SU-DHL-6 (cell line): Measurements from ENCODE around the gene METTL24.

Experiments
- H2AFZ ChIP-seq: fragments of 200-600 bp; sonication (generic); 2 replicates; pipeline ENCODE4 v1.6.1; 2014; ENCODE audit warnings: low read depth, mild to moderate bottlenecking, moderate library complexity, mixed read lengths, antibody characterized with exemption, low read length; ENCODE audit not compliant: severe bottlenecking
- H3F3A ChIP-seq: fragments of 200-600 bp; shearing (Covaris generic); 2 replicates; pipeline ENCODE4 v1.6.0; 2016; ENCODE audit warnings: antibody characterized with exemption, mild to moderate bottlenecking; ENCODE audit not compliant: insufficient read depth
- H3K27ac ChIP-seq: fragments of 200-600 bp; sonication (generic); 2 replicates; pipeline ENCODE4 v1.5.1; 2016; ENCODE audit warnings: low read depth, mild to moderate bottlenecking, low read length, moderate library complexity, mixed read lengths
- H3K27me3 ChIP-seq: fragments of 200-600 bp; sonication (generic), shearing (Covaris generic); 2 replicates; pipeline ENCODE4 v1.6.0; 2014; ENCODE audit warnings: mild to moderate bottlenecking, low read length
- H3K36me3 ChIP-seq: fragments of 200-600 bp; sonication (generic); 2 replicates; pipeline ENCODE4 v1.6.1; 2014; ENCODE audit warnings: mild to moderate bottlenecking, low read length, mixed read lengths
- H3K4me2 ChIP-seq: fragments of 300-600, 200-600 bp; shearing (Covaris generic), sonication (generic); 2 replicates; pipeline ENCODE4 v1.6.0; 2014; ENCODE audit warnings: low read length, low read depth, mild to moderate bottlenecking; ENCODE audit not compliant: poor library complexity, severe bottlenecking
- H3K4me3 ChIP-seq: fragments of 200-600 bp; sonication (generic); 2 replicates; pipeline ENCODE4 v1.5.1; 2014; ENCODE audit warnings: antibody characterized with exemption, low read length, mild to moderate bottlenecking, mixed read lengths; ENCODE audit not compliant: insufficient read depth, poor library complexity, severe bottlenecking
- H3K79me2 ChIP-seq: fragments of 200-600 bp; sonication (generic); 2 replicates; pipeline ENCODE4 v1.6.1; 2014; ENCODE audit warnings: mild to moderate bottlenecking, low read length, moderate library complexity; ENCODE audit not compliant: insufficient read depth
- H3K9ac ChIP-seq: fragments of 200-600 bp; sonication (generic); 2 replicates; pipeline ENCODE4 v1.7.0; 2014; ENCODE audit warnings: mild to moderate bottlenecking, low read length
- H3K9me2 ChIP-seq: fragments of 200-600 bp; sonication (generic); replicated peaks from 2 replicates; pipeline ENCODE4 v1.6.1; 2014; ENCODE audit warnings: low read length; ENCODE audit not compliant: insufficient read depth
- H3K9me3 ChIP-seq: fragments of 200-600 bp; sonication (generic); 2 replicates; pipeline ENCODE4 v1.6.1; 2014; ENCODE audit warnings: low read length, mixed read lengths; ENCODE audit not compliant: insufficient read depth
- H4K20me1 ChIP-seq: fragments of 200-600 bp; sonication (generic); 2 replicates; pipeline ENCODE4 v1.6.1; 2014; ENCODE audit warnings: low read depth, mild to moderate bottlenecking, antibody characterized with exemption, low read length, moderate library complexity, mixed read lengths
- CTCF ChIP-seq: fragments of 200-600 bp; sonication (generic); IDR thresholded peaks from one replicate; pipeline ENCODE4 v1.5.1; 2017; ENCODE audit warnings: antibody characterized with exemption, mild to moderate bottlenecking, low read length, moderate library complexity; ENCODE audit not compliant: insufficient read depth, poor library complexity, severe bottlenecking
- EZH2phosphoT487 ChIP-seq: fragments of 200-600 bp; sonication (generic), shearing (Covaris generic); conservative IDR thresholded peaks from 2 replicates; pipeline ENCODE4 v1.6.1; 2018; ENCODE audit warnings: mild to moderate bottlenecking, antibody characterized with exemption, low read length, moderate library complexity, mixed read lengths

Gene METTL24

GRCh38 chr6:110331390-110331789 lies 26.8 kb downstream of the METTL24 start:
- Histone ChIP-seq H3K4me2 (no peak overlapping the region), H3K27me3 (no peaks in the 10 kb centered on the region), H3F3A (no peaks in the 10 kb centered on the region), H4K20me1 (no peaks in the 10 kb centered on the region), H3K79me2 (no peaks in the 10 kb centered on the region), H3K9me3 (no peaks in the 10 kb centered on the region), H2AFZ (no peak overlapping the region), H3K9me2 (no peaks in the 10 kb centered on the region), H3K36me3 (no peaks in the 10 kb centered on the region), H3K27ac (no peak overlapping the region), H3K4me3 (no peak overlapping the region), H3K9ac (no peak overlapping the region)
- TF ChIP-seq EZH2phosphoT487, result no peak
- no peak for TF ChIP-seq CTCF

GRCh38 chr6:110329714-110330436 lies 28.3 kb downstream of the METTL24 start:
- H2AFZ ChIP-seq, result no peak overlapping the region
- no peaks in the 10 kb centered on the region for H3K9me2 ChIP-seq
- no peaks in the 10 kb centered on the region for H3K36me3 ChIP-seq
- no peaks in the 10 kb centered on the region for H4K20me1 ChIP-seq
- TF ChIP-seq EZH2phosphoT487, result no peak
- H3K9me3 ChIP-seq, result no peaks in the 10 kb centered on the region
- no peak overlapping the region for H3K4me3 ChIP-seq
- no peak overlapping the region for H3K9ac ChIP-seq
- H3K27ac ChIP-seq, result no peak overlapping the region
- H3K4me2 ChIP-seq, result no peak overlapping the region
- no peaks in the 10 kb centered on the region for H3K27me3 ChIP-seq
- no peaks in the 10 kb centered on the region for H3K79me2 ChIP-seq
- no peaks in the 10 kb centered on the region for H3F3A ChIP-seq

GRCh38 chr6:110329348-110329713 lies 28.8 kb downstream of the METTL24 start:
- Histone ChIP-seq H3K79me2 (no peaks in the 10 kb centered on the region), H2AFZ (no peak overlapping the region), H4K20me1 (no peaks in the 10 kb centered on the region), H3K27ac (no peak overlapping the region), H3K36me3 (no peaks in the 10 kb centered on the region), H3K9me2 (no peaks in the 10 kb centered on the region), H3K4me2 (no peak overlapping the region), H3K4me3 (no peak overlapping the region), H3K9me3 (no peaks in the 10 kb centered on the region), H3K27me3 (no peaks in the 10 kb centered on the region), H3F3A (no peaks in the 10 kb centered on the region), H3K9ac (no peak overlapping the region)
- TF ChIP-seq CTCF (no peak), EZH2phosphoT487 (no peak)

GRCh38 chr6:110328259-110328658 lies 29.9 kb downstream of the METTL24 start:
- H3K36me3 ChIP-seq, result no peaks in the 10 kb centered on the region
- no peaks in the 10 kb centered on the region for H3K79me2 ChIP-seq
- no peaks in the 10 kb centered on the region for H3K27me3 ChIP-seq
- H3K9me3 ChIP-seq, result no peaks in the 10 kb centered on the region
- H3K9me2 ChIP-seq, result no peaks in the 10 kb centered on the region
- TF ChIP-seq EZH2phosphoT487 (no peak), CTCF (no peak)
- H3K27ac ChIP-seq, result no peak overlapping the region
- H3K4me2 ChIP-seq, result no peak overlapping the region
- no peak overlapping the region for H3K4me3 ChIP-seq
- H3K9ac ChIP-seq, result no peak overlapping the region
- H4K20me1 ChIP-seq, result no peaks in the 10 kb centered on the region
- no peaks in the 10 kb centered on the region for H3F3A ChIP-seq
- H2AFZ ChIP-seq, result no peak overlapping the region
